Upper lobe of right lung (tissue), 1 donor: Measurements from ENCODE around the gene GULP1. TPM values are rescaled to one million over a fixed set of nuclear protein-coding genes. Genes with fewer than 3 reads are reported as not detected.

ENCODE experiments used
- ATAC-seq: fragments of 200-7000 bp; cut with Tn5 transposase; one replicate; pipeline ENCODE4 v1.9.1; 2020; ENCODE audit warnings: mild to moderate bottlenecking, moderate library complexity
- DNase-seq: peaks from one replicate; pipeline ENCODE4 v3.0.0-alpha.2; 2020
- H3K27ac ChIP-seq: fragments of 200-600 bp; one replicate; pipeline ENCODE4 v1.8.0; 2022
- H3K27me3 ChIP-seq: fragments of 200-600 bp; one replicate; pipeline ENCODE4 v1.8.0; 2022; ENCODE audit warnings: mild to moderate bottlenecking
- H3K36me3 ChIP-seq: fragments of 200-600 bp; one replicate; pipeline ENCODE4 v1.8.0; 2022
- H3K4me1 ChIP-seq: fragments of 200-600 bp; one replicate; pipeline ENCODE4 v1.8.0; 2022
- H3K4me3 ChIP-seq: fragments of 200-600 bp; one replicate; pipeline ENCODE4 v1.8.0; 2022; ENCODE audit warnings: mild to moderate bottlenecking
- H3K9me3 ChIP-seq: fragments of 200-600 bp; one replicate; pipeline ENCODE4 v1.8.0; 2022
- CTCF ChIP-seq: fragments of 200-600 bp; IDR thresholded peaks from one replicate; pipeline ENCODE4 v1.8.0; 2022; ENCODE audit warnings: antibody characterized with exemption
- intact Hi-C: fragments of 100-400 bp; cut with DNase I; formaldehyde crosslinking; loops from one replicate; pipeline ENCODE4 v1.11.0; 2022
- total RNA-seq: library from RNA; stranded (reverse); fragmentation: NEBNext Ultra II Directional; extraction: Animal tissue kit (Norgen Biotek cat#: 25700); gene quantifications from one replicate; pipeline ENCODE4 v1.2.1, GENCODE V29; 2021
- donor health status: DM: no; HTN: yes; CAD: no; lungs with severe emphysema.

The GULP1 gene
- total RNA-seq, 1 donor from 2014 or later, result 30.6 TPM

GRCh38 chr2:188305271-188305670 lies 13.6 kb downstream of the GULP1 start:
- ATAC-seq, result no peak

DNA sequence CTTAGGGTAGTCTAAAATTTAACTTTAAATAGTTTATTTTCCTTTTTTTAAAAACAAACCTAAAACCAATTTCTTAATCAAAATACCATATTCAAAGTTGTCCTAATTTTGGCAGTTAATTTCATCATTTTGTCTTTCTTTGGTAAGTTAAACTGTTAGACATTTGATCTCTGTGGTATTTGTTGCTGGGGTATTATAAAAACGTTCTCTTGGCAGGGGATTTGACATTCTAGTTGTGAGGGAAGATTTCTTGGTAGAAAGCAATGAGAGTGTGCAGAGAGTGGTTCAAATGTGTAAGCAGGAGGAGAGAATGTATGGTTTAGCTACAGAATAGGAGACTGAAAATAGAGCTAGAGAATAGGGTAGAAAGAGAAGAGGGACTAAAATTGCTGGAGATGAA lies 14.6 kb downstream of the GULP1 start:
- no peak for TF ChIP-seq CTCF
- H3K27ac ChIP-seq, result no peak overlapping the region
- no peaks in the 10 kb centered on the region for H3K9me3 ChIP-seq
- DNase-seq, result no peak
- no peaks in the 10 kb centered on the region for H3K27me3 ChIP-seq
- H3K4me3 ChIP-seq, result no peak overlapping the region
- ATAC-seq, result no peak
- no peaks in the 10 kb centered on the region for H3K4me1 ChIP-seq
- intact Hi-C loops, result no loop called here
- no peaks in the 10 kb centered on the region for H3K36me3 ChIP-seq

More at GRCh38 chr2:188305271-188305670, 13.6 kb downstream of the GULP1 start:
- Histone ChIP-seq H3K27ac (no peak overlapping the region), H3K27me3 (no peaks in the 10 kb centered on the region), H3K4me3 (no peak overlapping the region), H3K9me3 (no peaks in the 10 kb centered on the region), H3K36me3 (no peaks in the 10 kb centered on the region), H3K4me1 (no peaks in the 10 kb centered on the region)
- no peak for DNase-seq
- no peak for TF ChIP-seq CTCF
- intact Hi-C loops, result no loop called here

DNA sequence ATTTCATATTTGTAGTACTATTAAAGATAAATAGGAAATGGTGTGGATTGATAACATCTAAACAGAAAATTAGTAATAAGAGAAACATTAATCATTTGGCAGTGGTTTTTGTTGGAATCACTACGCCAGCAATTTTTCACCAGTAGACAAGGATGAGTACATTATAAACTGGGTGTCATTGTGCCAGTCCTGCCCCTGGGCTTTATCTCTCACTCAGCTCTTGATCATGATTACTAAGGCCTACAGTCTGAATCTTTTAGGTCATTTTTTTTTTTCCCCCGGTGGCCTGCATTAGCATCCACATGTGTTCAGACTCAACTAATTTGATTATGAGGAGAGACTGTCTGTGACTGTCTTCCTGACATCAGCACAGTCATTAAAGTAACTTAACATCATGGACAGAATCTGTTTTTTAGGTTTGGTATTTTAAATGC lies 16.2 kb downstream of the GULP1 start:
- H3K4me1 ChIP-seq, result no peaks in the 10 kb centered on the region
- intact Hi-C loops, result no loop called here
- ATAC-seq, result no peak

GRCh38 chr2:188308483-188308882 lies 16.8 kb downstream of the GULP1 start:
- Histone ChIP-seq H3K36me3 (no peaks in the 10 kb centered on the region), H3K9me3 (no peaks in the 10 kb centered on the region), H3K4me3 (no peak overlapping the region), H3K27me3 (no peaks in the 10 kb centered on the region), H3K27ac (no peak overlapping the region), H3K4me1 (no peaks in the 10 kb centered on the region)
- TF ChIP-seq CTCF, result no peak
- DNase-seq, result no peak
- no peak for ATAC-seq
- intact Hi-C loops, result no loop called here

More for the DNA sequence above, 16.2 kb downstream of the GULP1 start:
- Histone ChIP-seq H3K9me3 (no peaks in the 10 kb centered on the region), H3K27me3 (no peaks in the 10 kb centered on the region), H3K27ac (no peak overlapping the region), H3K36me3 (no peaks in the 10 kb centered on the region), H3K4me3 (no peak overlapping the region)
- DNase-seq, result no peak
- no peak for TF ChIP-seq CTCF

- DNase-seq, result no peak
- intact Hi-C loops, result no loop called here
- Histone ChIP-seq H3K4me1 (no peaks in the 10 kb centered on the region), H3K27me3 (no peaks in the 10 kb centered on the region), H3K36me3 (no peaks in the 10 kb centered on the region), H3K4me3 (no peak overlapping the region), H3K9me3 (no peaks in the 10 kb centered on the region), H3K27ac (no peak overlapping the region)
- TF ChIP-seq CTCF, result no peak
- ATAC-seq, result no peak
Measured at GRCh38 chr2:188309364-188309763, 17.7 kb downstream of the GULP1 start.
